ENCODE measurements around the gene C11orf52.

GRCh38 chr11:111911563-111912401 is 6.9 kb upstream of the C11orf52 start, which contains the start of gene CRYAB:
- TF ChIP-seq CTCF (IDR thresholded peaks at IDR 0.05; ENCODE audit: extremely low read depth in 1 of 2, insufficient read depth in 1 of 2, low read depth in 1 of 2, low read length in 2 of 2) (no peak), MYC (IDR thresholded peaks at IDR 0.05; ENCODE audit: low read depth, low read length) (no peak), POLR2A (IDR thresholded peaks at IDR 0.05; ENCODE audit: low read depth, low read length) (no peak)
- TF ChIP-seq, protein P1, sequence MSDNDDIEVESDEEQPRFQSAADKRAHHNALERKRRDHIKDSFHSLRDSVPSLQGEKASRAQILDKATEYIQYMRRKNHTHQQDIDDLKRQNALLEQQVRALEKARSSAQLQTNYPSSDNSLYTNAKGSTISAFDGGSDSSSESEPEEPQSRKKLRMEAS (IDR thresholded peaks at IDR 0.05; ENCODE audit: insufficient read depth, insufficient read length), result no peak
